ENCODE results near the gene POLR2L. TPM values are rescaled to one million over a fixed set of nuclear protein-coding genes. Genes with fewer than 3 reads are reported as not detected.

POLR2L gene
- total and polyA plus RNA-seq, 2 of the 13 experiments (the other 11 are each of a cell fraction or from before 2014, with no cell fraction given), result 104 to 114 TPM

DNA sequence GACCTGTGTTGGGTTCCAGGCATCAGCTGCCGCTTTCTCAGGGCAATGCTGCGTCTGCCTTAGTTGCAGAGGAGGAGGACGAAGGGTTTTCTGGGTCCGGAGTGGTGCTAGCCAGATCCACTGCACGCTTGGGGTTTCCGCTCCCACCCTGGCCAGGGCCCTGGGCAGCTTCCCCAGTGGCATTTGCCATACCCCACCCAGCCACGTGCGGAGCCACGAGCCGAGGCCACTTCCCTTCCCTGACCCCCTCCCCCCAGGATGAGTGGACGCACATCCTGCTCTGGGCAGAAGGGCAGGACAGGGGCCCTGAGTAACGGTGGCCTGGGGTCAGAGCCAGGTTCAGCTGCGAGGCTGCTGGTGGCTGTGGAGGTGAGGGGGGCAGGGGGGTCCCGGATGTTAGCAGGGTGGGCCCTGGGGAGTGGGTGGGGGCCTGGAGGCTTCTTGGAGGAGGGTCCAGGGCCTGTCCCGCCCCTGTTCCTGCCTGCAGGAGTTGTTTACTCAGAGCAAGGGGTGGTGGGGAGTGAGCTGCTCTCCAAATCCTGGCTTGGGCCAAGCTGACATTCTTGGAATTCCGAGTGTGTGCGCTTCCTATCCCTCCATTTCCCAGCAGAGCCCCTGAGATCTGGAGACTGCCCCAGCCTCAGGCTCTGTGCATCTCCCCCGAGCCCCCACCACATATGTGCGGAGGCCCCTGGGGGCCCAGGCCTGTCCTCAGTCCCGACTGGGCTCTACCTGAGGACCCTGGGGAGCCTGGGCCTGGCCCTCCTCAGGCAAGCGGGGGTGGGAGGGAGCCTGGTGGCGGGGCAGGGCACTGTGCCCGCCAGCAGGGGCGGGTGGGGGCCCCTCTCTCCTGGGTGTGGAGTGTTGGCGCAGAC, 1.7 kb upstream of the POLR2L start (continued):
- TF ChIP-seq, protein P1, sequence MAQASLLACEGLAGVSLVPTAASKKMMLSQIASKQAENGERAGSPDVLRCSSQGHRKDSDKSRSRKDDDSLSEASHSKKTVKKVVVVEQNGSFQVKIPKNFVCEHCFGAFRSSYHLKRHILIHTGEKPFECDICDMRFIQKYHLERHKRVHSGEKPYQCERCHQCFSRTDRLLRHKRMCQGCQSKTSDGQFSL (CRISPR knock-in tag; IDR thresholded peaks at IDR 0.05), result peak; percentile 58; the same call in 1 of the 2 replicates
- peak; percentile 44; the same call in 1 of the 2 replicates for TF ChIP-seq NAIF1 (CRISPR knock-in tag; IDR thresholded peaks at IDR 0.05; ENCODE audit: borderline replicate concordance)
- TF ChIP-seq ZNF101 (CRISPR knock-in tag; IDR thresholded peaks at IDR 0.05; ENCODE audit: borderline replicate concordance, low read depth), result no peak
- TF ChIP-seq, protein P2, sequence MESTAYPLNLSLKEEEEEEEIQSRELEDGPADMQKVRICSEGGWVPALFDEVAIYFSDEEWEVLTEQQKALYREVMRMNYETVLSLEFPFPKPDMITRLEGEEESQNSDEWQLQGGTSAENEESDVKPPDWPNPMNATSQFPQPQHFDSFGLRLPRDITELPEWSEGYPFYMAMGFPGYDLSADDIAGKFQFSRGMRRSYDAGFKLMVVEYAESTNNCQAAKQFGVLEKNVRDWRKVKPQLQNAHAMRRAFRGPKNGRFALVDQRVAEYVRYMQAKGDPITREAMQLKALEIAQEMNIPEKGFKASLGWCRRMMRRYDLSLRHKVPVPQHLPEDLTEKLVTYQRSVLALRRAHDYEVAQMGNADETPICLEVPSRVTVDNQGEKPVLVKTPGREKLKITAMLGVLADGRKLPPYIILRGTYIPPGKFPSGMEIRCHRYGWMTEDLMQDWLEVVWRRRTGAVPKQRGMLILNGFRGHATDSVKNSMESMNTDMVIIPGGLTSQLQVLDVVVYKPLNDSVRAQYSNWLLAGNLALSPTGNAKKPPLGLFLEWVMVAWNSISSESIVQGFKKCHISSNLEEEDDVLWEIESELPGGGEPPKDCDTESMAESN (CRISPR knock-in tag; conservative IDR thresholded peaks at IDR 0.05), result peak; percentile 80; the same call in 1 of the 2 replicates
- TF ChIP-seq, protein P3, sequence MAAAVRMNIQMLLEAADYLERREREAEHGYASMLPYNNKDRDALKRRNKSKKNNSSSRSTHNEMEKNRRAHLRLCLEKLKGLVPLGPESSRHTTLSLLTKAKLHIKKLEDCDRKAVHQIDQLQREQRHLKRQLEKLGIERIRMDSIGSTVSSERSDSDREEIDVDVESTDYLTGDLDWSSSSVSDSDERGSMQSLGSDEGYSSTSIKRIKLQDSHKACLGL (CRISPR knock-in tag; IDR thresholded peaks at IDR 0.05), result 0 out of 2 replicates have a peak, but pooled peaks have one; percentile 63
- TF ChIP-seq ZBTB21 (CRISPR knock-in tag; IDR thresholded peaks at IDR 0.05), result no peak
- no peak for TF ChIP-seq ZNF766 (CRISPR knock-in tag; IDR thresholded peaks at IDR 0.05; ENCODE audit: borderline replicate concordance)
- no peak for TF ChIP-seq PAF1 (CRISPR knock-in tag; IDR thresholded peaks at IDR 0.05)
- TF ChIP-seq KDM5B (CRISPR knock-in tag; IDR thresholded peaks at IDR 0.05; ENCODE audit: borderline replicate concordance), result peak; percentile 78
- 0 out of 2 replicates have a peak, but pooled peaks have one; percentile 43 for TF ChIP-seq RNF2 (conservative IDR thresholded peaks at IDR 0.05; ENCODE audit: low read depth)
- TF ChIP-seq CAMTA2 (CRISPR knock-in tag; IDR thresholded peaks at IDR 0.05; ENCODE audit: borderline replicate concordance), result no peak
- TF ChIP-seq NFIB (CRISPR knock-in tag; IDR thresholded peaks at IDR 0.05; ENCODE audit: borderline replicate concordance), result no peak
- no peak for TF ChIP-seq RARG (CRISPR knock-in tag; IDR thresholded peaks at IDR 0.05; ENCODE audit: low read depth)
- peak; percentile 28; the same call in 1 of the 2 replicates for TF ChIP-seq KDM6A (CRISPR knock-in tag; IDR thresholded peaks at IDR 0.05; ENCODE audit: low read depth)
- TF ChIP-seq, protein P4, sequence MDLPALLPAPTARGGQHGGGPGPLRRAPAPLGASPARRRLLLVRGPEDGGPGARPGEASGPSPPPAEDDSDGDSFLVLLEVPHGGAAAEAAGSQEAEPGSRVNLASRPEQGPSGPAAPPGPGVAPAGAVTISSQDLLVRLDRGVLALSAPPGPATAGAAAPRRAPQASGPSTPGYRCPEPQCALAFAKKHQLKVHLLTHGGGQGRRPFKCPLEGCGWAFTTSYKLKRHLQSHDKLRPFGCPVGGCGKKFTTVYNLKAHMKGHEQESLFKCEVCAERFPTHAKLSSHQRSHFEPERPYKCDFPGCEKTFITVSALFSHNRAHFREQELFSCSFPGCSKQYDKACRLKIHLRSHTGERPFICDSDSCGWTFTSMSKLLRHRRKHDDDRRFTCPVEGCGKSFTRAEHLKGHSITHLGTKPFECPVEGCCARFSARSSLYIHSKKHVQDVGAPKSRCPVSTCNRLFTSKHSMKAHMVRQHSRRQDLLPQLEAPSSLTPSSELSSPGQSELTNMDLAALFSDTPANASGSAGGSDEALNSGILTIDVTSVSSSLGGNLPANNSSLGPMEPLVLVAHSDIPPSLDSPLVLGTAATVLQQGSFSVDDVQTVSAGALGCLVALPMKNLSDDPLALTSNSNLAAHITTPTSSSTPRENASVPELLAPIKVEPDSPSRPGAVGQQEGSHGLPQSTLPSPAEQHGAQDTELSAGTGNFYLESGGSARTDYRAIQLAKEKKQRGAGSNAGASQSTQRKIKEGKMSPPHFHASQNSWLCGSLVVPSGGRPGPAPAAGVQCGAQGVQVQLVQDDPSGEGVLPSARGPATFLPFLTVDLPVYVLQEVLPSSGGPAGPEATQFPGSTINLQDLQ (CRISPR knock-in tag; IDR thresholded peaks at IDR 0.05), result peak; percentile 64; the same call in 1 of the 2 replicates
- TF ChIP-seq, protein P5, sequence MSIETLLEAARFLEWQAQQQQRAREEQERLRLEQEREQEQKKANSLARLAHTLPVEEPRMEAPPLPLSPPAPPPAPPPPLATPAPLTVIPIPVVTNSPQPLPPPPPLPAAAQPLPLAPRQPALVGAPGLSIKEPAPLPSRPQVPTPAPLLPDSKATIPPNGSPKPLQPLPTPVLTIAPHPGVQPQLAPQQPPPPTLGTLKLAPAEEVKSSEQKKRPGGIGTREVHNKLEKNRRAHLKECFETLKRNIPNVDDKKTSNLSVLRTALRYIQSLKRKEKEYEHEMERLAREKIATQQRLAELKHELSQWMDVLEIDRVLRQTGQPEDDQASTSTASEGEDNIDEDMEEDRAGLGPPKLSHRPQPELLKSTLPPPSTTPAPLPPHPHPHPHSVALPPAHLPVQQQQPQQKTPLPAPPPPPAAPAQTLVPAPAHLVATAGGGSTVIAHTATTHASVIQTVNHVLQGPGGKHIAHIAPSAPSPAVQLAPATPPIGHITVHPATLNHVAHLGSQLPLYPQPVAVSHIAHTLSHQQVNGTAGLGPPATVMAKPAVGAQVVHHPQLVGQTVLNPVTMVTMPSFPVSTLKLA (IDR thresholded peaks at IDR 0.05), result peak; percentile 59
- TF ChIP-seq, protein P6, sequence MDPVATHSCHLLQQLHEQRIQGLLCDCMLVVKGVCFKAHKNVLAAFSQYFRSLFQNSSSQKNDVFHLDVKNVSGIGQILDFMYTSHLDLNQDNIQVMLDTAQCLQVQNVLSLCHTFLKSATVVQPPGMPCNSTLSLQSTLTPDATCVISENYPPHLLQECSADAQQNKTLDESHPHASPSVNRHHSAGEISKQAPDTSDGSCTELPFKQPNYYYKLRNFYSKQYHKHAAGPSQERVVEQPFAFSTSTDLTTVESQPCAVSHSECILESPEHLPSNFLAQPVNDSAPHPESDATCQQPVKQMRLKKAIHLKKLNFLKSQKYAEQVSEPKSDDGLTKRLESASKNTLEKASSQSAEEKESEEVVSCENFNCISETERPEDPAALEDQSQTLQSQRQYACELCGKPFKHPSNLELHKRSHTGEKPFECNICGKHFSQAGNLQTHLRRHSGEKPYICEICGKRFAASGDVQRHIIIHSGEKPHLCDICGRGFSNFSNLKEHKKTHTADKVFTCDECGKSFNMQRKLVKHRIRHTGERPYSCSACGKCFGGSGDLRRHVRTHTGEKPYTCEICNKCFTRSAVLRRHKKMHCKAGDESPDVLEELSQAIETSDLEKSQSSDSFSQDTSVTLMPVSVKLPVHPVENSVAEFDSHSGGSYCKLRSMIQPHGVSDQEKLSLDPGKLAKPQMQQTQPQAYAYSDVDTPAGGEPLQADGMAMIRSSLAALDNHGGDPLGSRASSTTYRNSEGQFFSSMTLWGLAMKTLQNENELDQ (CRISPR knock-in tag; IDR thresholded peaks at IDR 0.05; ENCODE audit: borderline replicate concordance), result no peak
- no peak for TF ChIP-seq TOPORS (CRISPR knock-in tag; IDR thresholded peaks at IDR 0.05)
- TF ChIP-seq KAT8 (CRISPR knock-in tag; IDR thresholded peaks at IDR 0.05), result peak; percentile 67
